HG03460 (cell line): ENCODE results near the gene RPS19.

Experiments used
- ATAC-seq: cut with Tn5 transposase; IDR thresholded peaks from one replicate; pipeline ENCODE4 v1.9.1; 2021; ENCODE audit not compliant: unreplicated experiment

Gene RPS19

DNA sequence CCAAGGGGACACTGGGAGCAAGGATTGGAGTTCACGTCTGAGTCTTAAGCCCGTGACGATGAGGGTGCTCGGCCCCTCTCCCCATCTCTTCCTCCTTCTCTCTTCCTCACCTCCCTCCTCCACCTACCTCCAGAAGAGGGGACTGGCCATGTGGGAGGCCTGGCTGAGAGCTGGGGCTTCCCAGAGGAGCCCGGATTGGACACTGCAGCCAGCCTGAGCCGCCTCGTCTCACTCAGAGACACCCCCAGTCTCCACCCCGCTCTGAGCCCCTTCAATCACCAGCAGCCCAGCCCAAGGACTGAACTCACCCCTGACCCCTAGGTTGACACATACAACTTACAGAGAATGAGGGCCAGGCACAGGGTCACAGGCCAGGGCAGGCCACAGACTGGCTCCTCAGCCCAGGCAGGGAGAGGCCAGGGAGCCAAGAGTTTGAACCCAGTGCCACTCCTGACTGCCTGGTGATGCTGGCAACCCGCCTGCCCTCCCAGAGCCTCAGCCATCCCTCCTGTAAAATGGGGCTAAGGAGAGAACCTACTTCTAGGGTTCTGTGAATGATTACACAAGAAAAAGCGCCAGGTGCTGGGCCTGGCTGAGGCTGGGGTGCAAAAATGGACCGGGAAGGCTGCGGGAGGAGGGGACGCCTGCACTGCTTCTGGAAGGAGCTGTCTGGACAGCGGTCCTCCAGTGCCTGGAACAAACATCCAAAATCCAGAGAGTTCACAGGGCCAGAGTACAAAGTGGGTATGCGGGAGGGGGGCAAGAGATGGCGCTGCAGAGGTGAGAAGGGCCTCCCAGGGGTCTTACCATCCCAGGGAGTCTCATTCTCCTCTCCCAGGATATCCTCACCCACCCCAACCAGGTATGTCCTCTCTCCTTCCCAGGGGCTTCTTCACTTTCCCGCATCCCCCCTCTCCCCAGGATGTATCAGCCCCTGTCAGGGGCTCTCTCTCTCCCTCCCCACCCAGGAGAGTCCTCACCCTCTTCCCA, 18.2 kb downstream of the RPS19 start:
- ATAC-seq = no peak

DNA sequence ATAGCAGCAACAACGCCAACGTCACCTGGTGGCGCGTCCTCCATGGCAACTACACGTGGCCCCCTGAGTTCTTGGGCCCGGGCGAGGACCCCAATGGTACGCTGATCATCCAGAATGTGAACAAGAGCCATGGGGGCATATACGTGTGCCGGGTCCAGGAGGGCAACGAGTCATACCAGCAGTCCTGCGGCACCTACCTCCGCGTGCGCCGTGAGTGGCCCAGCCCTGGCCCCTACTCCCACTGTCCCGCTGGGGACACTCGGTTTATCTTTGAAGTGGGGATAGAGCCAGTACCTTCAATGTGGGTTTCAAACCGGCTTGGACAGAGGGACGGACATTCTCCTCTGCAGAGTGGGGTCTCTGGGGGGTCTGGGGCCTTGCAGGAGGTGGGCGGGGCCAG, 19.0 kb downstream of the RPS19 start:
- no peak for ATAC-seq

GRCh38 chr19:41879670-41880328, 19.7 kb downstream of the RPS19 start:
- no peak for ATAC-seq

- no peak for ATAC-seq
Observed at GRCh38 chr19:41880329-41880708, 20.3 kb downstream of the RPS19 start.

DNA sequence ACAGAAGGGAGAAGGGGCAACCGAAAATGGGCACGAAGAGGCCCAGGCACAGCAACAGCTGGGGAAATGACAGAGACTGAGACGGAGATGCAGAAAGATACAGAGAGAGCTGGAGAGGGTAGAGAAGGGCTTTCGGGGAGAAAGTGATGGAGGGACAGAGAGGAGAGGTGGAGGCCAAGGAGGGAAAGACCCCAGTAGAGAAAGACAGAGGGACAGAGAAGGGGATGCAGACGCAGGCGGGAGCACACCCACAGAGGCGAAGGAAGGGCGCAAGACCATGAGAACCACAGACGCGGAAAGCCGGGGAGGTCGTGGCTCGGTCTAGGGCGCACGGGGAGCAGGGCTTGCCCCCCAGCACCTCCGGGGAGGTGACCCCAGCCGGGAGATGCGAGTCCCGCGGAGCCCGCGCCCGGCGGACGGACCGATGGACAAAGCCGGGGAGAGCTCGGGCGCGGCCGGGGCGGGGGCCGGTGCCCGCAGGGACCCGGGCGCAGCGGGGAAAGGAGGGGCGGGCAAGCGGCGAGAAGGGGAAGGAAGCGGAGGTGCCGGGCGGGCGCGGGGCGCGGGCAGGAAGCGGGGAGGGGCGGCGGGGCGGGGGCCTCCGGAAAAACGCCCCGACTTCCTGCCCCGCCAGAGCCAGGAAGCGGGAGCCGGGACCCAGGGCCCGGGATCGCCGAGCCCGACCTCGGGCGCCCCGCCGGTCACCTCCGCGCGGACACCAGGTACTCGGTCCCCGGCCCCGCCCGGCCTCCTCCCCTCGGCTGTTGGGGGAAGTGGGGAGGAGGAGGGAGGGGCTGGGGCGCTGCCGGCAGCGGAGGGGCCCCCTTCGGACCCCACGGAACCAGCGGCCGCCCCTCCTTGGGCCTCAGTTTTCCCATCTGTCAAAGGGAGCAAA, 22.8 kb downstream of the RPS19 start, which contains the start of gene ARHGEF1:
Gene ARHGEF1 (plus strand): TSS at position 617 of the 895 bp plus-strand sequence. CDS start 4,899 bp downstream, outside the sequence.
- ATAC-seq = no peak

DNA sequence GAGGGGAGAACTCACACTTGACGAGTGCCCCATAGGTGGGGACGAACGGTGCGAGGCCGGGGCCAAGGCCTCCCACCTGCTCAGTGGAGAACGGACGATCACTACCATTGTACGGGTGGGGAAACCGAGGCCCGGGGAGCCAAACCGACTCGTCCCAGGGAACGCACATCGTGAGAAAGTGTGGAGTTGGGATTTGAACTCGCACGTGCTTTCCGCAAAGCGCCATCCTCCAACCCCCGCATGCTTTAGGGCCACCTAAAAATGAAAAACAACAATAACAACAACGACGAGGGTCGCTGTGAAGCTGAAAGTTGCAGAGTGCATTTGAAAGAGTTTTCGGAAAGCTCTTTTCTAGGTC, 23.4 kb downstream of the RPS19 start:
- no peak for ATAC-seq

GRCh38 chr19:41883821-41884733, 24.0 kb downstream of the RPS19 start:
- ATAC-seq = peak; percentile 68

- no peak for ATAC-seq
Observed at GRCh38 chr19:41886761-41887710, 27.0 kb downstream of the RPS19 start.

DNA sequence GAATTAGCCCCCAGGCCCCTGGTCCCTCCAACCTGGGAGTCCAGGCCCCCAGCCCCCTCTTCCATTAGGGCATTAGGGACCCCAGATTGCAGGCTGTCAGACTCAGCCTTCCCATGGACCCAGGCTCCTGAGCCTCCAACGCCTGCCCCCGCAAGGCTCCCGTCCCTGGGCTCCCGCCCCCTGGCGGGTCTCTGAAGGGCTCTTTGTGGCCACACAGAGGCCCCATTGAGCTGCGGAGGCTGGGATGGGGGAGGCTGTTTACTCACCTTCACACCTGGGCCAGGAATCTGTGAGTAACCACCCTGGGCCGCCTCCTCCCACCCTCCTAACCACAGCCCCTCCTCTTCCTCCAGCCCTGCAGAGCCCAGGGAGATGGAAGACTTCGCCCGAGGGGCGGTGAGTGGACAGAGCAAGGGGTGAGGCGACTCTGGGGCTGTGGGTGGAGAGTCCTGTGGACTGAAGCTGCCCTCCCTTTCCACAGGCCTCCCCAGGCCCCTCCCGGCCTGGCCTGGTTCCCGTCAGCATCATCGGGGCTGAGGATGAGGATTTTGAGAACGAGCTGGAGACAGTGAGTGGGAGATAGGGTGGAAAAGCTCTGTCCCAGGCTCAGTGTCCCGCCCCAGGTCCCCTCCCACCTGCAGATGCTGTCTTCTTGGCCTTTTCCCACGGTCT, 27.8 kb downstream of the RPS19 start:
- no peak for ATAC-seq

GRCh38 chr19:41888926-41889325, 28.9 kb downstream of the RPS19 start:
- no peak for ATAC-seq

DNA sequence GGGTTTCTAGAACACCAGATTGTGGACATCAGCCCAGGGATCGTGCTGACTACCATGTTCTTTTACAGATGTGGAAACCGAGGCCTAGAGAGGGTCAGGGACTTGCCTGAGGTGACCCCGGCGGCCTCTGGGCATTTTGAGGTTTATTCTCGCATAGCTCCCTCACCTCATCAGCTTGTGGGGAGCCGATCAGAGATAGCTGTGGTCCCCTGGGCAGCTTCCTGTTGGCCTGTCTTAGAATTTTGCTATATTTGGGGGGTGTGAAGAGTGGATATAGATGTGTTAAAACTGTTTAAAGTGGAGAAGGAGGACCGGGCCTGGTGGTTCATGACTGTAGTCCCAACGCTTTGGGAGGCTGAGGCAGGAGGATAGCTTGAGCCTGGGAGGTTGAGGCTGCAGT, 29.8 kb downstream of the RPS19 start:
- no peak for ATAC-seq

- no peak for ATAC-seq
Observed at GRCh38 chr19:41890936-41891335, 30.9 kb downstream of the RPS19 start.

GRCh38 chr19:41892173-41892902, 32.3 kb downstream of the RPS19 start:
- no peak for ATAC-seq

DNA sequence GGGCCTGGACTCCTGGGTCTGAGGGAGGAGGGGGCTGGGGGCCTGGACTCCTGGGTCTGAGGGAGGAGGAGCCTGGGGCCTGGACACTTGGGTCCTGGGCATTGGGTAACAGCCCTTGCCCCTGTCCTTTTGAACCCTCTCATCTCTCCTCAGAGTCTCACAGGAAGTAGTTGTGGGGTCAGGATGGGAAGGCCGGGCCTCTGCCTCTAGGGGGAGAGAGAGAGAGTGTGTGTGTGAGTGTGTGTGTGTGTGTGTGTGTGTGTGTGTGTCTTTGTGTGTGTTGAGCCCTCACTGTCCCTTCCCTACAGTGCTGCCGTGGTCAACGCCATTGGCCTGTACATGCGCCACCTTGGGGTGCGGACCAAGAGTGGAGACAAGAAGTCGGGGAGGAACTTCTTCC, 33.8 kb downstream of the RPS19 start:
- ATAC-seq = no peak

DNA sequence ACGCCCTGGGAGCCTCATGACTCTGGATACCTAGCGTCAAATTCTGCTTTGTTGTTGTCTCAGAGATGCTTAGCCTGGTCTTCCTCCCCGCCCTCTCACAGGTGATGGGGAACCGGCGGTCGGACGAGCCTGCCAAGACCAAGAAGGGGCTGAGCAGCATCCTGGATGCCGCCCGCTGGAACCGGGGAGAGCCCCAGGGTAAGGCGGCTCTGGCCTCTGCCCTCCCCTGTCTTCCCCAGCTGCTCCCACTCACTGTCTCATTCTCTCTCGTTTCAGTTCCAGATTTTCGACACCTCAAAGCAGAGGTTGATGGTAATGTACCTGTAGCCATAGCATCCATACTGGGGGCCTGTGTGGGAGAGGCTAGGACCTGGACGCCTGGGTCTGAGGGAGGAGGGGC, 34.3 kb downstream of the RPS19 start:
- no peak for ATAC-seq

- ATAC-seq = no peak
Observed at GRCh38 chr19:41895745-41896580, 35.9 kb downstream of the RPS19 start.

GRCh38 chr19:41896581-41896942, 36.5 kb downstream of the RPS19 start:
- no peak for ATAC-seq
